Superior temporal gyrus (tissue), 1 donor: ENCODE measurements around the gene FOLR3.
"Not testable (repeated sequence)": the region's sequence is repeated elsewhere in the genome, so short reads cannot be mapped to it uniquely, and the experiment has no call there.

Experiments
- DNase-seq: peaks from one replicate; pipeline ENCODE4 v3.0.0-alpha.2; 2016; ENCODE audit errors: extremely low spot score

The FOLR3 gene

GRCh38 chr11:72123117-72123653 is 12.3 kb upstream of the FOLR3 start:
- no peak for DNase-seq

GRCh38 chr11:72124046-72124445 is 11.5 kb upstream of the FOLR3 start:
- DNase-seq: no peak

- no peak for DNase-seq
Observed at GRCh38 chr11:72125956-72126355, 9.6 kb upstream of the FOLR3 start.

- no peak for DNase-seq
Observed at GRCh38 chr11:72127923-72128322, 7.6 kb upstream of the FOLR3 start.

GRCh38 chr11:72129381-72129780 is 6.1 kb upstream of the FOLR3 start:
- DNase-seq: no peak

- no peak for DNase-seq
Observed at GRCh38 chr11:72132646-72133045, 2.9 kb upstream of the FOLR3 start.

GRCh38 chr11:72135891-72136683 is 562 bp downstream of the FOLR3 start:
- no peak for DNase-seq

GRCh38 chr11:72136684-72137262 is 1.2 kb downstream of the FOLR3 start:
- no peak for DNase-seq

GRCh38 chr11:72138821-72139390 is 3.4 kb downstream of the FOLR3 start:
- no peak for DNase-seq

- no peak for DNase-seq
Observed at GRCh38 chr11:72139500-72139899, 4.0 kb downstream of the FOLR3 start.

GRCh38 chr11:72140661-72141060 is 5.1 kb downstream of the FOLR3 start:
- DNase-seq: no peak

GRCh38 chr11:72141066-72141465 is 5.5 kb downstream of the FOLR3 start:
- DNase-seq: no peak

- not testable (repeated sequence) for DNase-seq
Observed at GRCh38 chr11:72142086-72142485, 6.6 kb downstream of the FOLR3 start.

GRCh38 chr11:72142543-72142942 is 7.0 kb downstream of the FOLR3 start:
- not testable (repeated sequence) for DNase-seq

GRCh38 chr11:72144807-72145565 is 9.5 kb downstream of the FOLR3 start:
- DNase-seq: no peak

- no peak for DNase-seq
Observed at GRCh38 chr11:72146625-72147024, 11.1 kb downstream of the FOLR3 start.

- DNase-seq: no peak
Observed at GRCh38 chr11:72150882-72151281, 15.4 kb downstream of the FOLR3 start.

GRCh38 chr11:72153874-72154273 is 18.3 kb downstream of the FOLR3 start:
- DNase-seq: not testable (repeated sequence)

- DNase-seq: no peak
Observed at GRCh38 chr11:72154816-72155215, 19.3 kb downstream of the FOLR3 start.

- DNase-seq: no peak
Observed at GRCh38 chr11:72155751-72156150, 20.2 kb downstream of the FOLR3 start.

GRCh38 chr11:72157131-72157530 is 21.6 kb downstream of the FOLR3 start:
- no peak for DNase-seq

GRCh38 chr11:72160319-72160718 is 24.8 kb downstream of the FOLR3 start:
- no peak for DNase-seq
